ENCODE results near the gene AHCTF1.

Gene AHCTF1

DNA sequence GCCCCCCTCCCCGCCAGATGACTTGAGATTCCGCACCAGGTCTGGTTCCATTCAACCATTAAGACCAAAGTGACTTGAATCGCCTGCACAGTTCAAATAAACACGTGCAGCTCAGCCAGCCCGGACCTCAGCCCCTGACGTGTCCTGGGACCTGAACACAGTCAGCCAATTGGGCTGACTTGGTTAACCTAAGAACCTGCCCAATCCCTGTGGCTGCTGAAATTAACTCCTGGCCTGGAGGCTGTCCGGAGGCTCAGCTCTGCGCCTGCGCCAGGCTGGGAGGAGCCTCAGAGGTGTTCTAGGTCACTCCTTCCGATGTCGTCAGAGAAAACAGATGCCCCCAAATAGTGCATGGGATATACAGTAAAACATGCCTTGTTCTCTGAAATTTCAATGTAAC lies 134.2 kb downstream of the AHCTF1 start:
- DNase-seq: no peak

DNA sequence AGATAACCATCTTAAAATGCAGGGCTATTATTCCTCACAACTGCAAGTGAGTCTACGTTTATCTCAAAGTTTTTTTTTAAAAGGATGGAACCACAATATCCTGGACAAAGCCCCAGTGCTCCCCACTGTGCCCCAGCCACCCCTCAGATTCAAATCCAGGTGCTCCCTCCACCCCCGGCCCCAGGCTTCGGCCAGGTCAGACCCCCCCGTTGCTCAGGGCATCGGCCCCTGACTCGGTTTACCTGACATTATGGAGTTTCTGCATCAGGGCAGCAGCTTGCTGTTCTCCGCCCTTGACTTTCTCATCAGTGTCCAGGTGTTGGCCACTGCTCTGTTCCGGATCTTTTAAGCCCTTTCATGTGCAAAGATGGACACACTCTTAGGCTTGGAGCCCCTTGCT lies 134.6 kb downstream of the AHCTF1 start:
- DNase-seq: no peak

DNA sequence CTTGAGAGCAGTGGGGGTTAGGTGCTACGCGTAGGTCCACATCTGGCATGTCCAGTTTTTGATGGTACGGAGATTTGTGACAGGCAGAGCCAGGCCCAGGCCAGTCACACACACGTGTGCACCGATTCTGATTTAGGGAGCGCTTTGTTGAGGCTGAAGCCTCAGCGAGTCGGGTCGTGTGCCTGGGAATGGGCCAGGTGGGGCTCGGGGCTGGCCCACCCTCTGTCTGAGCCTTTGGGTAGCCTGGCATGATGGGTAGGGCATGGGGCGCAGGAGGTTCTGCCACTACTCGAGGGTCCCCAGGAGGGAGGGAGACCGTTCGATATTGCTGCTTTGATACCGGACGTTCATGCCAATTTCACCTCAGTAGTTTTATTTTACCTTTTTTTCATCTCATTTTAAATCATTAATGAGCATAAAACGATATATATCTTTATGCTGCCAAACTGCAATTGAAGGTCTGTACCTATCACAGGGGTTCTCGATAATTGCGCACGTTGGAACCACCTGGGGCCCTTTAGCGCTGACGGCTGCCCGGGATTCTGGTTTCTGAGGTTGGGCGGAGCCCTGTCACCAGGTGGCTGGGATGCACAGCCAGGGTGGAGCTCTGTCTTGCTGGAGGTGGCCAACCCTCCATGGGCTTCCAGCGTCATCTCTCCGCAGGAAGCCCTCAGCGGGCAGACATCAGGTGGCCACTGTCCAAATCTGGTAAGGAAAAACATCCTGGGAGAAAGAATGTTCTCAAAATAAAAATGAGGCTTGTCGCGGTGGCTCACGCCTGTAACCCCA lies 135.6 kb downstream of the AHCTF1 start:
- DNase-seq: no peak

GRCh38 chr1:246794828-246795671 lies 136.7 kb downstream of the AHCTF1 start:
- no peak for DNase-seq

GRCh38 chr1:246794048-246794827 lies 137.5 kb downstream of the AHCTF1 start:
- DNase-seq: peak; percentile 17

GRCh38 chr1:246793356-246793896 lies 138.3 kb downstream of the AHCTF1 start:
- no peak for DNase-seq

DNA sequence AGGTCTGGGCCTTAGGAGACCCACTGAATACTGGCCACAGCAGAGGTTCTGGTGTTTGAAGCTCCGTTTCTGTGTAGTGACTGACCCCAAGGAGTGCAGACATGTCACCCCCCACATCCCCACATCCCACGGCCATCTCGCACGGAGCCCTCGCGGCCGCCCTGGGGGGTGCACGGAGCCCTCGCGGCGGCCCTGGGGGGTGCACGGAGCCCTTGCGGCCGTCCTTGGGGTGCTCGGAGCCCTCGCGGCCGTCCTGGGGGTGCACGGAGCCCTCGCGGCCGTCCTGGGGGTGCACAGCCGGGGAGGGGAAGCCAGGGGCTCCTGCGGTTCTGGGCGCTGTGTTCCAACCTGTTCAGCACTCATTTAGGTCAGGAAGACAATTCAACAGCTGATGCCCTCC lies 139.1 kb downstream of the AHCTF1 start:
- no peak for DNase-seq

- DNase-seq: no peak
These were observed 140.3 kb downstream of the AHCTF1 start for GRCh38 chr1:246791303-246791918.

GRCh38 chr1:246790833-246791232 lies 140.9 kb downstream of the AHCTF1 start:
- no peak for DNase-seq

DNA sequence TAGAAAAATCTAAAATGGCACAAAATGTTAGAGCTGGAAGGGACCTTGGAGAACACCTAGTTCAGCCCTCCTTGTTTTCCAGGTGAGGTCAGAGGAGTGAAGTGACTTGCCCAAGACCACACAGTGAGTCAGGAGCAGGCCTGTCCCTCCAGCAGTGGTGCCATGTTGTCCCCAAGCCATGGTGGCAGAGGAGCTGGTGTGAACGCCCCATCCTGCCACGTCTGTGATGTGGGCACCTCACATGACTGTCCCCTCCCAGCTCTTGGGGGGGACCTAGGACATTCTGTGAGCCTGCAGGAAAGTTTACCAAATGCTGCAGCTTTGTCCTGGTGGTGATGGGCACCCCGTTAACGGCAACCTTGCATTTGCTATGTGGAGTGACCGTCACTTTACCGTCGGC lies 141.4 kb downstream of the AHCTF1 start:
- no peak for DNase-seq

GRCh38 chr1:246789454-246790339 lies 142.1 kb downstream of the AHCTF1 start:
- no peak for DNase-seq
